Effector memory CD4-positive, alpha-beta T cell (primary cell): ENCODE measurements around the gene ATP6V1A.

Experiments
- DNase-seq, 3 donors: peaks; one replicate each; pipeline ENCODE4 v3.0.0-alpha.2; 2020
- H3K27ac ChIP-seq: 2 replicates; pipeline ENCODE4 v1.7.0; 2013; ENCODE audit warnings: mild to moderate bottlenecking, low read length, moderate library complexity; ENCODE audit not compliant: insufficient read depth, poor library complexity, severe bottlenecking
- H3K27me3 ChIP-seq: replicated peaks from 2 replicates; pipeline ENCODE4 v1.7.0; 2013; ENCODE audit warnings: mild to moderate bottlenecking, low read length; ENCODE audit not compliant: insufficient read depth, control insufficient read depth, poor library complexity, severe bottlenecking
- H3K36me3 ChIP-seq: 2 replicates; pipeline ENCODE4 v1.7.0; 2013; ENCODE audit warnings: mild to moderate bottlenecking, low read length, moderate library complexity; ENCODE audit not compliant: control insufficient read depth, insufficient read depth
- H3K4me1 ChIP-seq: 2 replicates; pipeline ENCODE4 v1.7.0; 2013; ENCODE audit warnings: low read length, mild to moderate bottlenecking; ENCODE audit not compliant: control insufficient read depth, insufficient read depth, poor library complexity, severe bottlenecking
- H3K4me3 ChIP-seq: 2 replicates; pipeline ENCODE4 v1.7.0; 2013; ENCODE audit warnings: low read length, low read depth, mild to moderate bottlenecking; ENCODE audit not compliant: insufficient read depth, poor library complexity, severe bottlenecking
- H3K9me3 ChIP-seq: 2 replicates; pipeline ENCODE4 v1.7.0; 2013; ENCODE audit warnings: mild to moderate bottlenecking, low read length, moderate library complexity; ENCODE audit not compliant: control insufficient read depth

ATP6V1A gene

GRCh38 chr3:113805249-113805648 is 58.4 kb downstream of the ATP6V1A start:
- H3K27me3 ChIP-seq, result no peaks in the 10 kb centered on the region
- peaks cover 31% of the 10 kb centered on the region for H3K36me3 ChIP-seq
- no peaks in the 10 kb centered on the region for H3K4me1 ChIP-seq
- H3K4me3 ChIP-seq, result no peak overlapping the region
- no peaks in the 10 kb centered on the region for H3K9me3 ChIP-seq
- H3K27ac ChIP-seq, result no peak overlapping the region
- no peak for DNase-seq

DNA sequence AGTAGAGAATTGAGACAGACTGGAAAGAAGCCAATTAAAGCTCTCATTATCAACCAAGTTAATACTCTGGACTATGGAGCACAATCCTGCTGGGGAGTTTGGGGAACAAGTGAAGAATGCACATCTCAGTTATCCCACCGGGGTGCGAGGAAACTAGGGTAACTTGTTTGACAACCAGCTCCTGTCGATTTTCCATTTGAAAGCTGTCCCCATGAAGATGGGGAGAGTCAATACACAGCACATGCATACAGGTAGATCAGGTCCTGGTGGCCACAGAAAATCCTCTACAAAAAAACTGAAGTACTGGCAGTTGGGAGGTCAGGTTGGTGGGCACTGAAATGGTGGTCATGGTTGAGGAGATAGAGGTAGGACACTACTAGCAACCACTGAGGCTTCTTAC is 66.0 kb downstream of the ATP6V1A start:
- no peak overlapping the region for H3K27ac ChIP-seq
- H3K4me3 ChIP-seq, result no peak overlapping the region
- H3K9me3 ChIP-seq, result no peaks in the 10 kb centered on the region
- H3K4me1 ChIP-seq, result no peaks in the 10 kb centered on the region
- peaks cover 5% of the 10 kb centered on the region for H3K36me3 ChIP-seq
- no peaks in the 10 kb centered on the region for H3K27me3 ChIP-seq
- no peak for DNase-seq

DNA sequence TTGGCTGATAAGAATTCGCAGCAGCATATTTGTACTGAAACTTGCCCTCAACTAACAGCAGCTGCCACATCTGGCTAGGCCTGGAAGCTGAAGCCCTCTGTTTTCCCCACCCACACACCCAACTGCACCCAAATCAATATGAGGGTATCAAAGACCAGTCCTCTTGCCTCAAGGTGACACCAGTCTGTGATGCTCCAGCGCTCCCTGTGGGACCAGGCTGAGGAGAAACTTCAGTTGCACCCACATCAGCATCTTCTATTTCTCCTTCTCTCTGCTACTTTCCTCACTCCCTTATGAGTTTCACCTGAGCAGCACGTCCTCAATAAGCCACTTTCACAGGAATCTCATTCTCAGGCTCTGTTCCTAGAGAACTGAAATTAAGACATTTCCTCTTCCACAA is 73.0 kb downstream of the ATP6V1A start:
- no peak overlapping the region for H3K4me3 ChIP-seq
- no peaks in the 10 kb centered on the region for H3K27me3 ChIP-seq
- no peaks in the 10 kb centered on the region for H3K4me1 ChIP-seq
- no peaks in the 10 kb centered on the region for H3K9me3 ChIP-seq
- H3K27ac ChIP-seq, result no peak overlapping the region
- H3K36me3 ChIP-seq, result no peaks in the 10 kb centered on the region
- no peak for DNase-seq

GRCh38 chr3:113825090-113825489 is 78.3 kb downstream of the ATP6V1A start:
- Histone ChIP-seq H3K27me3 (no peaks in the 10 kb centered on the region), H3K4me1 (no peaks in the 10 kb centered on the region), H3K27ac (no peak overlapping the region), H3K9me3 (no peaks in the 10 kb centered on the region), H3K4me3 (no peak overlapping the region), H3K36me3 (no peaks in the 10 kb centered on the region)
- no peak for DNase-seq

DNA sequence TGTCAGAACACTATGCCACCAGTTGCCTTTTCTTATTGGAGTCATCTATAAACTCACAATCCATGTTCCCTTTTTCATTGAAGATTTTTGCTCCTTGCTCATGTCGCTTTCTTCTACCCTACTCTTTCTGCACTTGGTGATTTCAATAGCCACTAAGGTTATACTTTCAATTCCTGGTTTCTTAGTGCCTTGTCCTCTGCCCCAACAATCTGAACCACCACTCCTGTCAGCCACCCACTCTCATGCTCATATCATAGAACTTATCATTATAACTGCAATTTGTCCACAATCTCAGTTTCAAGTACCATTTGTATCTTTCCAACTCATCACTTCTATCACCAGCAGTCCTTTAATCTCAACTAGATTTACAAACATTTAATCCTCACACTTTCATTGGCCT is 81.8 kb downstream of the ATP6V1A start:
- H3K4me3 ChIP-seq, result no peak overlapping the region
- DNase-seq, result no peak
- no peaks in the 10 kb centered on the region for H3K4me1 ChIP-seq
- H3K27ac ChIP-seq, result no peak overlapping the region
- no peaks in the 10 kb centered on the region for H3K9me3 ChIP-seq
- no peaks in the 10 kb centered on the region for H3K27me3 ChIP-seq
- H3K36me3 ChIP-seq, result no peaks in the 10 kb centered on the region

- Histone ChIP-seq H3K4me3 (no peak overlapping the region), H3K36me3 (no peaks in the 10 kb centered on the region), H3K9me3 (no peaks in the 10 kb centered on the region), H3K4me1 (no peaks in the 10 kb centered on the region), H3K27me3 (no peaks in the 10 kb centered on the region), H3K27ac (no peak overlapping the region)
- DNase-seq, result no peak
Measured at GRCh38 chr3:113829576-113830354, 82.9 kb downstream of the ATP6V1A start.

DNA sequence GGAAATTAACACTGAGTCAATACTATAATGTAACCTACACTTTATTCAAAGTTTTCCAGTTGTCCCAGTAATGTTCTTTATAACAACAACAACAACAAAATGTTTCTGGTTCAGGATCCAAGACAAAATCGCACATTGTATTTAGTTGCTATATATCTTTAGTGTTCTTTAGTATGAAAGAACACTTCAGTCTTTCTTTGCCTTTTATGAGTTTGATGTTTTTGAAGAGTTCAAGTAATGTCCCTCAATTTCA is 84.2 kb downstream of the ATP6V1A start:
- Histone ChIP-seq H3K36me3 (no peaks in the 10 kb centered on the region), H3K27ac (no peak overlapping the region), H3K4me1 (no peaks in the 10 kb centered on the region), H3K27me3 (no peaks in the 10 kb centered on the region), H3K4me3 (no peak overlapping the region), H3K9me3 (no peaks in the 10 kb centered on the region)
- no peak for DNase-seq

DNA sequence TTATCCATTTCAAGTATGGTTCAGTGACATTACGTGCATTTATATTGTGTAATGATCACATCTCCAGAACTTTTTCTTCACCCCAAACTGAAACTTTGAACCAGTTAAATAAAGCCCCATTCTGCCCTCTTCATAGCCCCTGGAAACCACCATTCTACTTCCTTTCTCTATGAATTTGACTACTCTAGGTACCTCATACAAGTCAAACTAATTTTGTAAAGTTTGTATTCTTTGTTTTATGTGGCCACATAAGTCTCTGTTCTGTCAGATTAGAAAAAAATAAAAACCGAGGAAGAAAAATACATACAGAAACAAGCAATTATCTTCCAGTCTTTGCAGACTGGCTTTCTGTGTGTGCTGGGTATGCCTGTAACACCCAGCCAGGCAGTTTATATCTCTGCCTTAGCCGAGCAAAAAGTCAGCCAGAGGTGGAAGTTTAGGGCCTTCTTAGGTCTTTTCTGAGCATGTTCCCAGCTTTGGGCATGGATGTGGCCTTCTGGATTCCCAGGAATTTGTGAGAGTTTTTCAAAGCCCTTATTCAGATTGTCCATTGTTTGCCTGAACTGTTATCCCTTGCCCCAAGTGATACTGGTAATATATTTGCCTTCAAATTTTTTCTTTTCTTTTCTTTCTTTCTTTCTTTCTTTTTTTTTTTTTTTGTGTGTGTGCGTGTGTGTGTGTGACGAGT is 85.8 kb downstream of the ATP6V1A start:
- no peaks in the 10 kb centered on the region for H3K9me3 ChIP-seq
- H3K27ac ChIP-seq, result no peak overlapping the region
- H3K4me3 ChIP-seq, result no peak overlapping the region
- H3K4me1 ChIP-seq, result no peaks in the 10 kb centered on the region
- no peaks in the 10 kb centered on the region for H3K36me3 ChIP-seq
- no peaks in the 10 kb centered on the region for H3K27me3 ChIP-seq
- DNase-seq, result no peak

DNA sequence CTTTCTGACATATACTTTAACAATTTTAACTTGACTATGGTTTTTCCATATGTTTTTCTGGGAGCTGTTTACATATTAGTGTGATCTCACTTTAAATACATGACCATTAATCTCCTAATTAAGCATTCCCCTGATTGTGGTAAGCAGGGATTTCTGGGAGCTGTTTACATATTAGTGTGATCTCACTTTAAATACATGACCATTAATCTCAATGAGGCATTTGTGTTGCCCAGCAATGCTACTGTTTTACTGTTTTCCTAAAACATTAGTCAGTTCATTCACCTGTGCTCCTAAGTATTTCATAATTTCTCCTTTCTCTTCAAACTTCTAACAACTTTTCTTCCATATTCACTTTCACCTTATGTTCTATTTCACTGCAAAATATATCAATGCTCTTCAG is 88.1 kb downstream of the ATP6V1A start:
- Histone ChIP-seq H3K9me3 (no peaks in the 10 kb centered on the region), H3K36me3 (no peaks in the 10 kb centered on the region), H3K27ac (no peak overlapping the region), H3K4me1 (no peaks in the 10 kb centered on the region), H3K4me3 (no peak overlapping the region), H3K27me3 (no peaks in the 10 kb centered on the region)
- no peak for DNase-seq

DNA sequence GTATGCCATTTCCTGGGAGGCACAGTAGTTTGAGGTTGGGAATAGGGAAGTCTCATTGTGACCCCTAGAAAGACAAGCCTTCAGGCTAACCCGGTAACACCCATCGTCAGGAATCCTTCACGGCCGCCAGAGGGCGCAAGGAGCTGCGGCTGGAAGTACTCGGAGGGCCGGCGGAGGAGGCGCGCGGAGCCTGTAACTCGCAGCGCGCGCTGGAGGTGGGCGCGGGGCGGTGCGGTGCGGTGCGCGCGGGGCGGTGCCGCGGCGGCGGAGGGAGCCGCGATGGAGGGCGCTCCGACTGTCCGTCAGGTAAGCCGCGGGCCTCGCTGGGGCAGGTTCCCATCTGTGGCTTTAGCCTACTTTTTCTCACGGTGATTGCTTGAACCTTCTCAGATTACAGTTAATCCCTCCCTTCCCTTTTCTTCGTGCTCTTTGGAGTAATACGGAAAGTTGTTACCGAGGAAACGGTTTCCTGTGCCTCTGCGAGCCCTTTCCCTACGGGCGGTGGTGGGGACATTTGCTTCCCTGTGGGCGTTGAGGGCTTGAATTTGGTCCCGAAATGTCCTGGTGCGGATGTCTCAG is 91.9 kb downstream of the ATP6V1A start, which contains the start of gene GRAMD1C:
TSS of gene GRAMD1C (plus strand) at position 158 of the 579 bp plus-strand sequence. CDS start at position 280, 122 bp downstream.
- no peaks in the 10 kb centered on the region for H3K27me3 ChIP-seq
- H3K9me3 ChIP-seq, result no peaks in the 10 kb centered on the region
- no peak within 1 kb of the TSS for H3K27ac ChIP-seq
- DNase-seq, result peak; percentile 63 to 77 (median 73)
- peak within 1 kb of the TSS; percentile 42 for H3K4me3 ChIP-seq
- no peaks in the 10 kb centered on the region for H3K36me3 ChIP-seq
- H3K4me1 ChIP-seq, result no peaks in the 10 kb centered on the region
